Naive thymus-derived CD8-positive, alpha-beta T cell (primary cell): ENCODE results near the gene ATRNL1. TPM values are rescaled to one million over a fixed set of nuclear protein-coding genes. Genes with fewer than 3 reads are reported as not detected.
"Not testable (repeated sequence)": the region's sequence is repeated elsewhere in the genome, so short reads cannot be mapped to it uniquely, and the experiment has no call there.

Experiments
- ATAC-seq, 2 donors: fragments of 150-1000 bp; cut with Tn5 transposase in 1 of 2; sonication (Bioruptor Pico), chemical (Tn5 transposase) in 1 of 2; 1 replicate in 1 of 2; 2 replicates in 1 of 2; pipeline ENCODE4 v1.10.0; 2021; ENCODE audit warnings: mild to moderate bottlenecking in 2 of 2, moderate library complexity in 2 of 2
- POLR2A ChIA-PET: fragments of 350-600 bp; sonication (Branson Sonifier 250); formaldehyde crosslinking; loops from one replicate; lab custom pipeline; 2021; ENCODE audit warnings: antibody characterized with exemption; lab: Charles Lee
- DNase-seq, 10 donors: peaks; one replicate each; pipeline versions ENCODE4 v3.0.0 to v3.0.0-alpha.2; 2020 to 2022
- H3K27ac Mint-ChIP-seq, 10 donors: one replicate each; pipeline ENCODE4 v1.8.0; 2020 to 2022; ENCODE audit warnings: mild to moderate bottlenecking in 10 of 10, mixed read lengths in 10 of 10, moderate library complexity in 4 of 10, inconsistent platforms in 1 of 10
- H3K27me3 Mint-ChIP-seq, 5 donors: one replicate each; pipeline ENCODE4 v1.8.0; 2021 to 2022; ENCODE audit warnings: mixed read lengths in 5 of 5
- H3K36me3 Mint-ChIP-seq, 3 donors: one replicate each; pipeline ENCODE4 v1.8.0; 2020 to 2022; ENCODE audit warnings: mixed read lengths in 3 of 3, mild to moderate bottlenecking in 2 of 3, inconsistent platforms in 1 of 3
- H3K4me1 Mint-ChIP-seq, 4 donors: one replicate each; pipeline ENCODE4 v1.8.0; 2021 to 2022; ENCODE audit warnings: mixed read lengths in 4 of 4
- H3K4me3 Mint-ChIP-seq, 10 donors: one replicate each; pipeline ENCODE4 v1.8.0; 2020 to 2022; ENCODE audit warnings: mild to moderate bottlenecking in 10 of 10, mixed read lengths in 10 of 10, moderate library complexity in 6 of 10, inconsistent platforms in 1 of 10
- H3K9me3 Mint-ChIP-seq, 9 donors: one replicate each; pipeline ENCODE4 v1.8.0; 2020 to 2022; ENCODE audit warnings: mixed read lengths in 9 of 9, mild to moderate bottlenecking in 3 of 9, inconsistent platforms in 1 of 9, moderate library complexity in 1 of 9
- polyA plus RNA-seq, 3 donors: library from polyadenylated mRNA; unstranded; fragments of 300-500 nt; fragmentation: Illumina TruSeq; gene quantifications; one replicate each; pipeline ENCODE4 v1.2.3, GENCODE V29; 2021
- total RNA-seq, 8 experiments: library from RNA in 2 of 8; stranded (reverse) in 2 of 8; gene quantifications; one replicate each; pipeline ENCODE4 v1.2.3 and lab custom pipeline; 2021 to 2026

The ATRNL1 gene
- total and polyA plus RNA-seq, 5 experiments from 2014 or later, result not detected

- ATAC-seq, result no peak
- DNase-seq, result no peak
- Mint-ChIP-seq H3K27me3 (no peaks in the 10 kb centered on the region), H3K4me1 (no peaks in the 10 kb centered on the region), H3K4me3 (no peak overlapping the region), H3K27ac (no peak overlapping the region), H3K36me3 (no peaks in the 10 kb centered on the region), H3K9me3 (peaks cover 0 to 22% (median under 1%) of the 10 kb centered on the region in 9 donors)
- POLR2A ChIA-PET, result no interaction called here
These were observed 421.7 kb downstream of the ATRNL1 start for GRCh38 chr10:115514895-115515294.

DNA sequence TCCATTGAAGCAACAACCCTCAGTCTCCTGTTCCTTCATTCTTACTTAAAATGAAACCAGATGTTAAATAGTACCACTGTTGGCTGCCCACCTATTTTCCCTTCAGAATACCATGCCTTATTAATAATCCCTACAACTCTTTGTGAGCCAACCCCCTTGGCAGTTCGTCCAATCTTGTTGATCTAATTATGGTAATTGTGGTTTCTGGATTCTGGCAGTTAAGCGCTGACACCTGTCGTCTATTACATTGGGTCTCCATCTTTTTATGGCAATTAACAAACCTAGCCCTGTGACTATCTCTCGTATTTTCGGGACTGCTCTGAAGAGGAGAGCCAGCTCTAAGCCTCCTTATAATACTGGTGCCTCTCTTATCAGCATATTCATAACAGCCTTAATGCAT, 432.0 kb downstream of the ATRNL1 start:
- Mint-ChIP-seq H3K4me1 (no peaks in the 10 kb centered on the region), H3K27ac (no peak overlapping the region)

DNA sequence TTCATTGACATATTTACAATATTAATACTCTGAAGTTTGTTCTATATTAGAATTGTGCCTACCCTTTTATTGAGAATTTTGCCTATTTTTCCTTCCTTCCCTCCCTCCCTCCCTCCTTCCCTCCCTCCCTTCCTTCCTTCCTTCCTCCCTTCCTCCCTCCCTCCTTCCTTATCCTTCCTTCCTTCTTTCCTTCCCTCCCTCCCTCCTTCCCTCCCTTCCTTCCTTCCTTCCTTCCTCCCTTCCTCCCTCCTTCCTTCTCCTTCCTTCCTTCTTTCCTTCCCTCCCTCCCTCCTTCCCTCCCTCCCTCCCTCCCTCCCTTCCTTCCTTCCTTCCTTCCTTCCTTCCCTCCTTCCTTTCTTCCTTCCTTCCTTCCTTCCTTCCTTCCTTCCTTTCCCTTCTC, 434.5 kb downstream of the ATRNL1 start:
- H3K27ac Mint-ChIP-seq, DNase-seq, H3K36me3 Mint-ChIP-seq, POLR2A ChIA-PET, H3K4me3 Mint-ChIP-seq, H3K27me3 Mint-ChIP-seq, H3K4me1 Mint-ChIP-seq, ATAC-seq: not testable (repeated sequence)
- peaks cover 0 to 48% (median 17%) of the 10 kb centered on the region in 9 donors for H3K9me3 Mint-ChIP-seq

More for the DNA sequence above, 432.0 kb downstream of the ATRNL1 start:
- ATAC-seq (no peak), DNase-seq (no peak)
- peaks cover 3 to 48% (median 19%) of the 10 kb centered on the region in 9 donors for H3K9me3 Mint-ChIP-seq
- H3K4me3 Mint-ChIP-seq, result no peak overlapping the region
- POLR2A ChIA-PET, result no interaction called here
- no peaks in the 10 kb centered on the region for H3K27me3 Mint-ChIP-seq
- H3K36me3 Mint-ChIP-seq, result no peaks in the 10 kb centered on the region

DNA sequence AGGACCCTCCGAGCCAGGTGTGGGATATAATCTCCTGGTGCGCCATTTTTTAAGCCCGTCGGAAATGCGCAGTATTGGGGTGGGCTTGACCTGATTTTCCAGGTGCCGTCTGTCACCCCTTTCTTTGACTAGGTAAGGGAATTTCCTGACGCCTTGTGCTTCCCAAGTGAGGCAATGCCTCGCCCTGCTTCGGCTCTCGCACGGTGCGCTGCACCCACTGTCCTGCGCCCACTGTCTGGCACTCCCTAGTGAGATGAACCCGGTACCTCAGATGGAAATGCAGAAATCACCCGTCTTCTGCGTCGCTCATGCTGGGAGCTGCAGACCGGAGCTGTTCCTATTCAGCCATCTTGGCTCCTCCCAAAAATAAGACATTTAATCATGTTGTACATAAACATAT, 443.2 kb downstream of the ATRNL1 start:
- H3K27ac Mint-ChIP-seq, ATAC-seq, H3K36me3 Mint-ChIP-seq, H3K27me3 Mint-ChIP-seq, POLR2A ChIA-PET, H3K4me3 Mint-ChIP-seq, DNase-seq, H3K9me3 Mint-ChIP-seq, H3K4me1 Mint-ChIP-seq: not testable (repeated sequence)

DNA sequence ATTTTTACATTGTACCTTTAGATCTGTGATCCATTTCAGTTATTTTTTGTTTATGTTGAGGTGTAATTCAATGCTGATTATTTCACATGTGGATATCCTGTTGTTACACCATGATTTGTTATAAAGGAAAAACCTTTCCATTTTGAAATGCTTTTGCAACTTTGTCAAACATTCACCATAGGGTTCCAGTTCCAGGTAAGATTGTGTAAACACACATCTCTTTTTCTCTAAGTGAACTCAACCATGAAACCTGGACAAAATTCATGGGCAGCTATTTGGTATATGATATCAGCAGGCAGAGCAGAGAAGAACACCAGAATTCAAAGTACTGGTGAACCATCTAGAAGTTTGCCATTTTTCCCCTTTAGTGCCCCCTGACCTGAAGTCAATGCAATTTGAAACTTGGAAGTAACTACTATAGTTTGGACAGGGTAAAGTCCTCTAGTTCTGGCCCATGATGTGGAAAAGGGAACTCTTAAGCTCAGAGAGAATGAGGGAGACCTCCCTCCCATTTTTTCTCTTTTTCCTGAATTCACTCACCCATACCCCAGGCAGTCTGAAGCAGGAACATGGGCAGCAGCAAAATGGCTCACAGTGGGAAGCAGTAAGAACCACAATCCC, 446.1 kb downstream of the ATRNL1 start:
- Mint-ChIP-seq H3K36me3 (no peaks in the 10 kb centered on the region), H3K27ac (no peak overlapping the region), H3K9me3 (peaks cover 0 to 8% (median 2%) of the 10 kb centered on the region in 9 donors), H3K4me3 (no peak overlapping the region), H3K4me1 (no peaks in the 10 kb centered on the region), H3K27me3 (no peaks in the 10 kb centered on the region)
- no peak for DNase-seq
- ATAC-seq, result no peak
- POLR2A ChIA-PET, result no interaction called here

- no peaks in the 10 kb centered on the region for H3K27me3 Mint-ChIP-seq
These were observed 462.8 kb downstream of the ATRNL1 start for GRCh38 chr10:115555887-115556402.

DNA sequence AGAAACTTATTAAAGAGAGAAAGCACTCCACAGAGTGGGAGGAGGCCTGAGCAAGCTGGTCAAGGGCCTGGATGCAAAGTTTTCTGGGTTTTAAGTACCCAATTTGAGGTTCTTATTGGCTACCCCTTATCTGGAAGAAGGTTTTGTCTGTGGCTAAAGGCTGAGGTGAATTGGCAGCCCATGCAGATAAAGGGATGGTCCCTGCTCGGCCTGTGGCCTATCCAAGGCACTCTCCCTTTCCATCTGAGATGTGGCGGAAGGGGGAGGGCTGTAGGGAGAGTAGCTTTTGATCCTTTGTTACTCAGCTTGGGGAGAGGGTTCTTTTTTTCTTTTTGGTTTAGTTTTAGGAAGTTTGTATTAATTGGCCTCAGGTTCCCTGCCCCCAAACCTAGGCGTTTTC, 465.1 kb downstream of the ATRNL1 start:
- no peaks in the 10 kb centered on the region for H3K4me1 Mint-ChIP-seq
- no peaks in the 10 kb centered on the region for H3K36me3 Mint-ChIP-seq
- H3K27me3 Mint-ChIP-seq, result no peaks in the 10 kb centered on the region
- POLR2A ChIA-PET, result no interaction called here
- H3K27ac Mint-ChIP-seq, result no peak overlapping the region
- DNase-seq (no peak), ATAC-seq (no peak)
- no peak overlapping the region for H3K4me3 Mint-ChIP-seq
- H3K9me3 Mint-ChIP-seq, result peaks cover 0 to 16% (median 6%) of the 10 kb centered on the region in 9 donors

More at GRCh38 chr10:115555887-115556402, 462.8 kb downstream of the ATRNL1 start:
- Mint-ChIP-seq H3K4me1 (no peaks in the 10 kb centered on the region), H3K27ac (no peak overlapping the region), H3K4me3 (no peak overlapping the region), H3K9me3 (peaks cover 0 to 16% (median 6%) of the 10 kb centered on the region in 9 donors), H3K36me3 (no peaks in the 10 kb centered on the region)
- no peak for ATAC-seq
- POLR2A ChIA-PET, result no interaction called here
- DNase-seq, result no peak

DNA sequence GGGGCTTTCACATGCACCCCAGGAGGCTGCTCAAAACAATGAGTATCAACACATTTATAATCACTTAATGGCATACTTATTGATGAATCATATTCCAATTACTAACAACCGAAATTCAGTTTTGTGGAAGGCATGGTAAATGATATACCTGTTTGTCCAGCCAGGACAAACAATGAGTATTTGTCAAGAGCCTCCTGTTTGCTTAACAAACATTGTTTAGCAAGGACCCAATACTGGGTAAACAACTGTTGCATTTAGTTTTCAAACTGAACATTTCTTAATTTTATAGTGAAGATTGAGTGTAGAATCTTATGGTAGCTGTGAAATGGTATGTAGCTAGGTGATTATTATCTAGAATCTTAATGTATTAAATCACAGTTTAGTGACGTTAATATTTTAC, 473.7 kb downstream of the ATRNL1 start:
- no peaks in the 10 kb centered on the region for H3K4me1 Mint-ChIP-seq
- no peaks in the 10 kb centered on the region for H3K27me3 Mint-ChIP-seq
- H3K4me3 Mint-ChIP-seq, result no peak overlapping the region
- H3K27ac Mint-ChIP-seq, result no peak overlapping the region
- no peaks in the 10 kb centered on the region for H3K36me3 Mint-ChIP-seq
- ATAC-seq, result no peak
- peaks cover 0 to 4% (median 0%) of the 10 kb centered on the region in 9 donors for H3K9me3 Mint-ChIP-seq
- POLR2A ChIA-PET, result no interaction called here
- no peak for DNase-seq

DNA sequence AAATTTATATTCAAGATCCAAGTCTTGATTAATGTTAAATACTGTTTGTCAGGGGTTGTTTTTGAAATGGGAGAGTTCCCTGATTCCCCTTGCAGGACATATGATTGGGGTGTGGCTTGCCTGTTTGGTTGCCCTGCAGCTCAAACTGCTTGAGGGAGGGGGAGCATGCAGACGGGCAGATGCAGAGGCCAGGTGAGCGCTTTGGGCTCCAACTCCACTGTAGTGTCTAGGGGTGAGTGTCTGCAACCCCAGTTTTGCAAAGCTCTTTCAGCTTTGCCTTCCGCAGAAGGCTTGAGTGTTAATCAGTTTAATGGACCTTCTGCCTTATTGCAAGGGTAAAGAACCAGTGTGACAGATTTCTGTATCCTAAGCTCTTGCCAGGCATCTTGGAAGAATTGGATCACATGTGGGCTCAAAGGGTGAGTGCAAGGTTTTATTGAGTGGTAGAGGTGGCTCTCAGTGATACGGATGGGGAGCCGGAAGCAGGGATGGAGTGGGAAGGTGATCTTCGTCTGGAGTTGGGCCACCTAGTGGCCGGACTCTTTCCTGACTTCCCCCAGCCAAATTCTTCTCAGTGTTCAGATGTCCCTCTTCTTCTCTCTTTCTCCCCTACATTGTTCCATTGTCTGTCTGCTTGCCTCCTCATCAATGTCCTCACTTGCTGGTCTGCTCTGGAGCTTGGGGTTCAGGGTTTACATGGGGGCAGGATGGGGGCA, 479.7 kb downstream of the ATRNL1 start:
- DNase-seq (no peak), ATAC-seq (no peak)
- no peak overlapping the region for H3K4me3 Mint-ChIP-seq
- POLR2A ChIA-PET, result no interaction called here
- H3K27ac Mint-ChIP-seq, result no peak overlapping the region
- no peaks in the 10 kb centered on the region for H3K27me3 Mint-ChIP-seq
- H3K9me3 Mint-ChIP-seq, result peaks cover 0 to 9% (median under 1%) of the 10 kb centered on the region in 9 donors
- H3K36me3 Mint-ChIP-seq, result no peaks in the 10 kb centered on the region
- no peaks in the 10 kb centered on the region for H3K4me1 Mint-ChIP-seq

GRCh38 chr10:115580239-115580638, 487.1 kb downstream of the ATRNL1 start:
- H3K27me3 Mint-ChIP-seq, result no peaks in the 10 kb centered on the region

GRCh38 chr10:115593060-115593459, 499.9 kb downstream of the ATRNL1 start:
- H3K9me3 Mint-ChIP-seq, result peaks cover 0 to 23% (median 4%) of the 10 kb centered on the region in 9 donors
- no peaks in the 10 kb centered on the region for H3K36me3 Mint-ChIP-seq
- POLR2A ChIA-PET, result no interaction called here

More at GRCh38 chr10:115580239-115580638, 487.1 kb downstream of the ATRNL1 start:
- Mint-ChIP-seq H3K9me3 (peaks cover 2 to 30% (median 9%) of the 10 kb centered on the region in 9 donors), H3K4me3 (no peak overlapping the region), H3K4me1 (no peaks in the 10 kb centered on the region), H3K36me3 (no peaks in the 10 kb centered on the region), H3K27ac (no peak overlapping the region)
- ATAC-seq, result no peak
- POLR2A ChIA-PET, result no interaction called here
- DNase-seq, result no peak

GRCh38 chr10:115604627-115605026, 511.5 kb downstream of the ATRNL1 start:
- ATAC-seq, result no peak
- no peak for DNase-seq
- Mint-ChIP-seq H3K36me3 (no peaks in the 10 kb centered on the region), H3K4me1 (no peaks in the 10 kb centered on the region), H3K27ac (no peak overlapping the region), H3K27me3 (no peaks in the 10 kb centered on the region), H3K4me3 (no peak overlapping the region), H3K9me3 (peaks cover 0 to 3% (median 0%) of the 10 kb centered on the region in 9 donors)
- POLR2A ChIA-PET, result no interaction called here

More at GRCh38 chr10:115593060-115593459, 499.9 kb downstream of the ATRNL1 start:
- H3K27ac Mint-ChIP-seq, result no peak overlapping the region
- no peak overlapping the region for H3K4me3 Mint-ChIP-seq
- ATAC-seq, result no peak
- DNase-seq, result no peak
- no peaks in the 10 kb centered on the region for H3K27me3 Mint-ChIP-seq
- H3K4me1 Mint-ChIP-seq, result no peaks in the 10 kb centered on the region

GRCh38 chr10:115606086-115606485, 512.9 kb downstream of the ATRNL1 start:
- Mint-ChIP-seq H3K4me1 (no peaks in the 10 kb centered on the region), H3K27me3 (no peaks in the 10 kb centered on the region), H3K4me3 (no peak overlapping the region), H3K9me3 (peaks cover 0 to 2% (median 0%) of the 10 kb centered on the region in 9 donors), H3K27ac (no peak overlapping the region), H3K36me3 (no peaks in the 10 kb centered on the region)
- POLR2A ChIA-PET, result no interaction called here
- DNase-seq (no peak), ATAC-seq (no peak)
